ENCODE data around the gene LLGL2. TPM values are rescaled to one million over a fixed set of nuclear protein-coding genes. Genes with fewer than 3 reads are reported as not detected.

Gene LLGL2
- total RNA-seq, 1 donor from 2014 or later = 44.9 TPM

GRCh38 chr17:75485688-75486087 lies 39.8 kb upstream of the LLGL2 start:
- intact Hi-C loops (cut with DNase I) = no loop called here
- Histone ChIP-seq H3K27ac (no peak overlapping the region), H3K9me3 (no peaks in the 10 kb centered on the region), H3K4me3 (no peak overlapping the region), H3K27me3 (no peaks in the 10 kb centered on the region), H3K36me3 (no peaks in the 10 kb centered on the region), H3K4me1 (peaks cover 9% of the 10 kb centered on the region)
- DNase-seq (ENCODE audit: extremely low spot score in 2 of 2) = no peak
- TF ChIP-seq POLR2AphosphoS5 (IDR thresholded peaks at IDR 0.05; ENCODE audit: insufficient read depth in 1 of 2, low read depth in 1 of 2) (no peak), POLR2A (IDR thresholded peaks at IDR 0.05) (no peak), CTCF (IDR thresholded peaks at IDR 0.05) (no peak)

DNA sequence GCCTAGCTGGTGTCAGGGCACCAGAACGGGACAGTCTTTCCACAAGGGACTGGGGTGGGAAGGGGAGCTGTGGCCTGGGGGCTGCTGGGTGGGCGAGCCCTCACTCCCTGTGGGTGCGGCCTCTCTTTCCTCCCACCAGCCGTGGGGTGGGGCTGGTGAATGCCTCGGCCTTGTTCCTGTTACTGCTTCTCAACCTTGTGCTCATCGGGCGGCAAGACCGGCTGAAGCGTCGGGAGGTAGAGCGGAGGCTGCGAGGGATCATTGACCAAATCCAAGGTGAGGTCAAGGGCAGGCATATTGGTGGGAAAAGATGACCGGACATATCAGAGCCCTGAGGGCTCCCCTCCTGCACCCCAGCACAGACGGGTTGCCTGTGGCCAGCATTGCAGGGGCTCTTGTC lies 39.3 kb upstream of the LLGL2 start:
- no peaks in the 10 kb centered on the region for H3K27me3 ChIP-seq
- H3K27ac ChIP-seq = no peak overlapping the region
- intact Hi-C loops (cut with DNase I) = no loop called here
- DNase-seq (ENCODE audit: extremely low spot score in 2 of 2) = no peak
- H3K9me3 ChIP-seq = no peaks in the 10 kb centered on the region
- peaks cover 4% of the 10 kb centered on the region for H3K4me1 ChIP-seq
- H3K36me3 ChIP-seq = peaks cover 0 to 4% of the 10 kb centered on the region in 2 donors
- H3K4me3 ChIP-seq = no peak overlapping the region
- TF ChIP-seq POLR2A (IDR thresholded peaks at IDR 0.05) (no peak), POLR2AphosphoS5 (IDR thresholded peaks at IDR 0.05; ENCODE audit: insufficient read depth in 1 of 2, low read depth in 1 of 2) (no peak), CTCF (IDR thresholded peaks at IDR 0.05) (no peak)

- TF ChIP-seq CTCF (IDR thresholded peaks at IDR 0.05) (no peak), POLR2A (IDR thresholded peaks at IDR 0.05) (no peak), POLR2AphosphoS5 (IDR thresholded peaks at IDR 0.05; ENCODE audit: insufficient read depth in 1 of 2, low read depth in 1 of 2) (no peak)
- no peaks in the 10 kb centered on the region for H3K27me3 ChIP-seq
- H3K27ac ChIP-seq = no peak overlapping the region
- H3K9me3 ChIP-seq = no peaks in the 10 kb centered on the region
- H3K4me3 ChIP-seq = no peak overlapping the region
- peaks cover 0 to 12% of the 10 kb centered on the region in 2 donors for H3K36me3 ChIP-seq
- intact Hi-C loops (cut with DNase I) = no loop called here
- H3K4me1 ChIP-seq = no peaks in the 10 kb centered on the region
- DNase-seq (ENCODE audit: extremely low spot score in 2 of 2) = no peak
These were observed 38.5 kb upstream of the LLGL2 start for GRCh38 chr17:75486951-75487350.

- no peak overlapping the region for H3K27ac ChIP-seq
- intact Hi-C loops (cut with DNase I) = no loop called here
- H3K27me3 ChIP-seq = no peaks in the 10 kb centered on the region
- no peaks in the 10 kb centered on the region for H3K9me3 ChIP-seq
- TF ChIP-seq CTCF (IDR thresholded peaks at IDR 0.05) (no peak), POLR2AphosphoS5 (IDR thresholded peaks at IDR 0.05; ENCODE audit: insufficient read depth in 1 of 2, low read depth in 1 of 2) (no peak), POLR2A (IDR thresholded peaks at IDR 0.05) (no peak)
- H3K4me3 ChIP-seq = no peak overlapping the region
- no peak for DNase-seq (ENCODE audit: extremely low spot score in 2 of 2)
- peaks cover 0 to 16% of the 10 kb centered on the region in 2 donors for H3K36me3 ChIP-seq
- H3K4me1 ChIP-seq = no peaks in the 10 kb centered on the region
These were observed 38.0 kb upstream of the LLGL2 start for GRCh38 chr17:75487351-75488070.

Data from vagina (tissue), 2 donors.